ENCODE measurements around the gene CEACAM5. TPM values are rescaled to one million over a fixed set of nuclear protein-coding genes. Genes with fewer than 3 reads are reported as not detected.
"Not testable (repeated sequence)": the region's sequence is repeated elsewhere in the genome, so short reads cannot be mapped to it uniquely, and the experiment has no call there.

Gene CEACAM5
- total RNA-seq, 1 donor from 2014 or later: not detected

GRCh38 chr19:41753936-41754529 is 45.6 kb downstream of the CEACAM5 start:
- no peaks in the 10 kb centered on the region for H3K4me1 Mint-ChIP-seq
- H3K27ac Mint-ChIP-seq (ENCODE audit: unreplicated experiment): no peak overlapping the region
- H3K36me3 Mint-ChIP-seq (ENCODE audit: low read depth): no peaks in the 10 kb centered on the region
- peaks cover 37% of the 10 kb centered on the region for H3K27me3 Mint-ChIP-seq (ENCODE audit: low read depth)
- TF ChIP-seq CTCF (conservative IDR thresholded peaks at IDR 0.05): peak; percentile 66
- DNase-seq (ENCODE audit: low read depth, low spot score): peak; percentile 33
- peaks cover 7% of the 10 kb centered on the region for H3K9me3 Mint-ChIP-seq
- no peak overlapping the region for H3K4me3 Mint-ChIP-seq

GRCh38 chr19:41755328-41755913 is 47.0 kb downstream of the CEACAM5 start, which contains the start of gene CEACAM6:
Gene CEACAM6, plus strand, starts transcription at chr19:41755530. Its CDS starts 109 bp downstream, at chr19:41755639.
- no peak within 1 kb of the TSS for H3K27ac Mint-ChIP-seq (ENCODE audit: unreplicated experiment)
- no peaks in the 10 kb centered on the region for H3K4me1 Mint-ChIP-seq
- H3K36me3 Mint-ChIP-seq (ENCODE audit: low read depth): no peaks in the 10 kb centered on the region
- H3K9me3 Mint-ChIP-seq: peaks cover 10% of the 10 kb centered on the region
- no peak for DNase-seq (ENCODE audit: low read depth, low spot score)
- no peak for TF ChIP-seq CTCF (conservative IDR thresholded peaks at IDR 0.05)
- no peak within 1 kb of the TSS for H3K4me3 Mint-ChIP-seq
- H3K27me3 Mint-ChIP-seq (ENCODE audit: low read depth): peaks cover 45% of the 10 kb centered on the region

- H3K9me3 Mint-ChIP-seq: peaks cover 10% of the 10 kb centered on the region
- no peak overlapping the region for H3K4me3 Mint-ChIP-seq
- no peaks in the 10 kb centered on the region for H3K36me3 Mint-ChIP-seq (ENCODE audit: low read depth)
- H3K27me3 Mint-ChIP-seq (ENCODE audit: low read depth): peaks cover 23% of the 10 kb centered on the region
- no peak overlapping the region for H3K27ac Mint-ChIP-seq (ENCODE audit: unreplicated experiment)
- no peak for TF ChIP-seq CTCF (conservative IDR thresholded peaks at IDR 0.05)
- no peaks in the 10 kb centered on the region for H3K4me1 Mint-ChIP-seq
- DNase-seq (ENCODE audit: low read depth, low spot score): no peak
Measured at GRCh38 chr19:41758846-41759245, 50.4 kb downstream of the CEACAM5 start.

GRCh38 chr19:41767115-41767514 is 58.7 kb downstream of the CEACAM5 start:
- no peaks in the 10 kb centered on the region for H3K36me3 Mint-ChIP-seq (ENCODE audit: low read depth)
- H3K27ac Mint-ChIP-seq (ENCODE audit: unreplicated experiment): no peak overlapping the region
- peaks cover 22% of the 10 kb centered on the region for H3K27me3 Mint-ChIP-seq (ENCODE audit: low read depth)
- TF ChIP-seq CTCF (conservative IDR thresholded peaks at IDR 0.05): no peak
- peaks cover 7% of the 10 kb centered on the region for H3K9me3 Mint-ChIP-seq
- no peak overlapping the region for H3K4me3 Mint-ChIP-seq
- no peak for DNase-seq (ENCODE audit: low read depth, low spot score)
- no peaks in the 10 kb centered on the region for H3K4me1 Mint-ChIP-seq

- not testable (repeated sequence) for H3K27ac Mint-ChIP-seq (ENCODE audit: unreplicated experiment); H3K4me1 Mint-ChIP-seq; H3K4me3 Mint-ChIP-seq; DNase-seq (ENCODE audit: low read depth, low spot score); H3K36me3 Mint-ChIP-seq (ENCODE audit: low read depth); H3K9me3 Mint-ChIP-seq
- peaks cover 26% of the 10 kb centered on the region for H3K27me3 Mint-ChIP-seq (ENCODE audit: low read depth)
Measured at GRCh38 chr19:41768105-41768504, 59.7 kb downstream of the CEACAM5 start.

- no peaks in the 10 kb centered on the region for H3K36me3 Mint-ChIP-seq (ENCODE audit: low read depth)
- peaks cover 13% of the 10 kb centered on the region for H3K9me3 Mint-ChIP-seq
- peaks cover 29% of the 10 kb centered on the region for H3K27me3 Mint-ChIP-seq (ENCODE audit: low read depth)
- no peak overlapping the region for H3K4me3 Mint-ChIP-seq
- DNase-seq (ENCODE audit: low read depth, low spot score): no peak
- H3K4me1 Mint-ChIP-seq: no peaks in the 10 kb centered on the region
- no peak overlapping the region for H3K27ac Mint-ChIP-seq (ENCODE audit: unreplicated experiment)
- no peak for TF ChIP-seq CTCF (conservative IDR thresholded peaks at IDR 0.05)
Measured at GRCh38 chr19:41769608-41770007, 61.2 kb downstream of the CEACAM5 start.
